HCT116 (cell line): ENCODE results near the gene ZNF618. TPM values are rescaled to one million over a fixed set of nuclear protein-coding genes. Genes with fewer than 3 reads are reported as not detected.

Experiments
- ATAC-seq: fragments of 200-7000 bp; cut with Tn5 transposase; 2 replicates; pipeline ENCODE4 v1.9.1; 2020; ENCODE audit warnings: mild to moderate bottlenecking, moderate library complexity
- BruUV-seq: library from RNA; stranded (reverse); fragments of 400-500 nt; replicated peaks from 2 replicates; lab custom pipeline; 2021; lab: Mats Ljungman, UMichigan
- CTCF ChIA-PET: fragments of 300-600 bp; sonication (Branson Sonifier 250); formaldehyde crosslinking; loops from one replicate; lab custom pipeline; 2021; ENCODE audit warnings: antibody characterized with exemption; lab: Charles Lee
- POLR2A ChIA-PET: fragments of 300-600, 350-600 bp; sonication (Branson Sonifier 250); formaldehyde crosslinking; loops from one replicate; lab custom pipeline; 2021; ENCODE audit warnings: antibody characterized with exemption; lab: Charles Lee
- RAD21 ChIA-PET, 2 experiments: fragments of 300-600 bp; sonication (Branson Sonifier 250); formaldehyde crosslinking; loops; one replicate each; lab custom pipeline; 2023; ENCODE audit warnings: low total read pairs in 2 of 2; ENCODE audit not compliant: uncharacterized antibody in 2 of 2, unreplicated experiment in 2 of 2, low non-redundant PET in 1 of 2; lab: Charles Lee
- DNase-seq: peaks from one replicate; pipeline ENCODE4 v3.0.0-alpha.2; 2010; ENCODE audit warnings: low read depth, low spot score
- H2AFZ ChIP-seq: fragments of 200-600 bp; shearing (Covaris generic), sonication (generic); 2 replicates; pipeline ENCODE4 v1.6.1; 2017; ENCODE audit warnings: low read depth, mixed run types, mixed read lengths, antibody characterized with exemption, low read length; ENCODE audit not compliant: poor library complexity, severe bottlenecking
- H3K27ac ChIP-seq: 2 replicates; pipeline ENCODE4 v1.5.1; 2012; ENCODE audit warnings: low read depth, low read length
- H3K27me3 ChIP-seq: fragments of 200-600 bp; sonication (generic); 2 replicates; pipeline ENCODE4 v1.6.1; 2016; ENCODE audit warnings: mixed run types, low read length, mixed read lengths; ENCODE audit not compliant: insufficient read depth
- H3K36me3 ChIP-seq, 2 experiments: fragments of 200-500 bp in 1 of 2; fragments of 200-600 bp in 1 of 2; sonication (Bioruptor generic) in 1 of 2; sonication (generic) in 1 of 2; 2 replicates each; pipeline versions ENCODE4 v1.5.1 to v1.6.1; 2014 to 2016; ENCODE audit warnings: low read length in 2 of 2, inconsistent platforms in 1 of 2, mixed read lengths in 1 of 2, mixed run types in 1 of 2; ENCODE audit not compliant: insufficient read depth in 2 of 2, control insufficient read depth in 1 of 2
- H3K4me1 ChIP-seq, 2 experiments: fragments of 200-600 bp in 1 of 2; sonication (generic) in 1 of 2; 2 replicates each; pipeline versions ENCODE4 v1.5.1 to v1.6.1; 2012 to 2017; ENCODE audit warnings: low read length in 2 of 2, inconsistent platforms in 1 of 2, mild to moderate bottlenecking in 1 of 2, mixed read lengths in 1 of 2, mixed run types in 1 of 2, moderate library complexity in 1 of 2; ENCODE audit not compliant: insufficient read depth in 2 of 2, control insufficient read depth in 1 of 2
- H3K4me2 ChIP-seq: fragments of 200-600 bp; sonication (generic); 2 replicates; pipeline ENCODE4 v1.6.1; 2017; ENCODE audit warnings: mixed run types, low read length, mixed read lengths
- H3K4me3 ChIP-seq, 2 experiments: fragments of 200-600 bp in 1 of 2; sonication (generic) in 1 of 2; replicated peaks in 1 of 2; 2 replicates each; pipeline ENCODE4 v1.5.1; 2011 to 2016; ENCODE audit warnings: low read length in 2 of 2, control low read depth in 1 of 2, low read depth in 1 of 2, mild to moderate bottlenecking in 1 of 2, mixed read lengths in 1 of 2, mixed run types in 1 of 2
- H3K79me2 ChIP-seq: fragments of 200-600 bp; sonication (generic); 2 replicates; pipeline ENCODE4 v1.6.1; 2017; ENCODE audit warnings: mild to moderate bottlenecking, mixed run types, low read length, moderate library complexity, mixed read lengths; ENCODE audit not compliant: insufficient read depth
- H3K9ac ChIP-seq: fragments of 200-600 bp; sonication (generic); 2 replicates; pipeline ENCODE4 v1.6.1; 2016; ENCODE audit warnings: low read length, mixed read lengths
- H3K9me2 ChIP-seq: fragments of 200-600 bp; sonication (generic), shearing (Covaris generic); 2 replicates; pipeline ENCODE4 v1.6.1; 2017; ENCODE audit warnings: mixed run types, mild to moderate bottlenecking, moderate library complexity; ENCODE audit not compliant: insufficient read depth
- H3K9me3 ChIP-seq, 2 experiments: fragments of 200-500 bp in 1 of 2; fragments of 200-600 bp in 1 of 2; sonication (Bioruptor generic) in 1 of 2; sonication (generic) in 1 of 2; 2 replicates each; pipeline ENCODE4 v1.6.1; 2014 to 2017; ENCODE audit warnings: low read length in 2 of 2, mixed read lengths in 2 of 2, inconsistent platforms in 1 of 2, low read depth in 1 of 2, mild to moderate bottlenecking in 1 of 2, mixed run types in 1 of 2, moderate library complexity in 1 of 2; ENCODE audit not compliant: control insufficient read depth in 1 of 2, insufficient read depth in 1 of 2
- H4K20me1 ChIP-seq: fragments of 200-600 bp; sonication (generic), shearing (Covaris generic); 2 replicates; pipeline ENCODE4 v1.6.1; 2017; ENCODE audit warnings: mixed run types, mild to moderate bottlenecking, moderate library complexity; ENCODE audit not compliant: insufficient read depth
- CBX3 ChIP-seq: IDR thresholded peaks from 2 replicates; pipeline ENCODE4 v1.6.1; 2012; ENCODE audit warnings: low read depth
- CEBPB ChIP-seq: IDR thresholded peaks from 2 replicates; pipeline ENCODE4 v1.6.1; 2012; ENCODE audit warnings: low read depth
- EZH2phosphoT487 ChIP-seq: fragments of 200-600 bp; IDR thresholded peaks from 2 replicates; pipeline ENCODE4 v1.6.1; 2018; ENCODE audit warnings: antibody characterized with exemption, borderline replicate concordance
- POLR2A ChIP-seq: IDR thresholded peaks from 2 replicates; pipeline ENCODE4 v1.7.0; 2011; ENCODE audit warnings: borderline replicate concordance; ENCODE audit not compliant: insufficient read depth, insufficient read length; ENCODE audit errors: extremely low read depth
- SIN3A ChIP-seq: IDR thresholded peaks from 2 replicates; pipeline ENCODE4 v1.6.1; 2012; ENCODE audit warnings: low read depth
- TCF7L2 ChIP-seq: IDR thresholded peaks from 2 replicates; pipeline ENCODE4 v1.7.0; 2011; ENCODE audit warnings: borderline replicate concordance, inconsistent platforms; ENCODE audit not compliant: insufficient read depth, insufficient read length; ENCODE audit errors: extremely low read depth
- ZNF274 ChIP-seq: fragments of 200-500 bp; sonication (Bioruptor generic); IDR thresholded peaks from 2 replicates; pipeline ENCODE4 v1.6.1; 2014; ENCODE audit warnings: mild to moderate bottlenecking, low read depth, low read length, inconsistent platforms
- intact Hi-C: fragments of 100-400 bp; cut with micrococcal nuclease; formaldehyde crosslinking; loops from 2 replicates; pipeline ENCODE4 v1.10.0; 2022
- total RNA-seq: library from RNA; stranded (reverse); gene quantifications from one replicate; pipeline ENCODE4 v1.2.1, GENCODE V29; 2021; ENCODE audit not compliant: unreplicated experiment
- TF ChIP-seq, protein P1 (sequence below): IDR thresholded peaks from 2 replicates; pipeline ENCODE4 v1.6.1; 2012; ENCODE audit warnings: low read depth
- TF ChIP-seq, protein P2 (sequence below): IDR thresholded peaks from 2 replicates; pipeline ENCODE4 v1.6.1; 2012
- TF ChIP-seq, protein P3 (sequence below): IDR thresholded peaks from 2 replicates; pipeline ENCODE4 v1.6.1; 2012

ZNF618 gene
- total RNA-seq, 1 experiment from 2014 or later = 13.5 TPM

DNA sequence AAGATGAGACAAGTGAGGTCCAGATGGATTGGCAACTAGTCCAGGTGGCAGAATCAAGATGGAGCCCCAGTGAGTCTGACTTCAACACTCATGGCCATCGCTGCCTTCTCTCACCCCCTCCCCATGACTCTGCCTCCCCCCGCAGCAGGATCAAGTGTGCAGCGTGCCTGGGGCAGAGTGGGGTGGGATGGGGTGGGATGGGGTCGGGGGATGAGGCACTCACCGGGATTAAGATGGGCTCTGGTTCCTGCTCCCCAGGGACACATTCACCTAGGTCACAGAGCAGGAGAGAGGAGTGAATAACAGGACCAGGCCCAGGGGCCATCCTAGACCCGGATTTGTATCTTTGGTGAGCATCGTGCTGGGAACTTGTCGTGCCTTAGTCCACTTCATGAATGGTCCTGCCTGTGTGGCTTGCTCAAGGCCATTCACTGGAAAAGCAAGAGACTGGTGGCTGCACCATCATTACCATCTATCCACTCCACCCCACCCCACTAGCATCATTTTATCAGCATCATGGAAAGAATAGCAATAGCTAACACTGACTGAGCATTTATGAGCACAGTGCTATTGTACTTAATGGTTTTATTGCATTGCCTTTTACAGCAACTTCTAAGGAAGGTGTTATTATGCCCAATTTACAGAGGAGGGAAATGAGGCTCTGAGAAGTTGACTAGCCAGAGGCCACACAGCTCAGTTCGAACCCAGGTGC, 193.5 kb downstream of the ZNF618 start:
- TF ChIP-seq TCF7L2 (no peak), CEBPB (no peak), CBX3 (no peak), SIN3A (no peak), EZH2phosphoT487 (no peak), POLR2A (no peak), ZNF274 (no peak)
- TF ChIP-seq, protein P1, sequence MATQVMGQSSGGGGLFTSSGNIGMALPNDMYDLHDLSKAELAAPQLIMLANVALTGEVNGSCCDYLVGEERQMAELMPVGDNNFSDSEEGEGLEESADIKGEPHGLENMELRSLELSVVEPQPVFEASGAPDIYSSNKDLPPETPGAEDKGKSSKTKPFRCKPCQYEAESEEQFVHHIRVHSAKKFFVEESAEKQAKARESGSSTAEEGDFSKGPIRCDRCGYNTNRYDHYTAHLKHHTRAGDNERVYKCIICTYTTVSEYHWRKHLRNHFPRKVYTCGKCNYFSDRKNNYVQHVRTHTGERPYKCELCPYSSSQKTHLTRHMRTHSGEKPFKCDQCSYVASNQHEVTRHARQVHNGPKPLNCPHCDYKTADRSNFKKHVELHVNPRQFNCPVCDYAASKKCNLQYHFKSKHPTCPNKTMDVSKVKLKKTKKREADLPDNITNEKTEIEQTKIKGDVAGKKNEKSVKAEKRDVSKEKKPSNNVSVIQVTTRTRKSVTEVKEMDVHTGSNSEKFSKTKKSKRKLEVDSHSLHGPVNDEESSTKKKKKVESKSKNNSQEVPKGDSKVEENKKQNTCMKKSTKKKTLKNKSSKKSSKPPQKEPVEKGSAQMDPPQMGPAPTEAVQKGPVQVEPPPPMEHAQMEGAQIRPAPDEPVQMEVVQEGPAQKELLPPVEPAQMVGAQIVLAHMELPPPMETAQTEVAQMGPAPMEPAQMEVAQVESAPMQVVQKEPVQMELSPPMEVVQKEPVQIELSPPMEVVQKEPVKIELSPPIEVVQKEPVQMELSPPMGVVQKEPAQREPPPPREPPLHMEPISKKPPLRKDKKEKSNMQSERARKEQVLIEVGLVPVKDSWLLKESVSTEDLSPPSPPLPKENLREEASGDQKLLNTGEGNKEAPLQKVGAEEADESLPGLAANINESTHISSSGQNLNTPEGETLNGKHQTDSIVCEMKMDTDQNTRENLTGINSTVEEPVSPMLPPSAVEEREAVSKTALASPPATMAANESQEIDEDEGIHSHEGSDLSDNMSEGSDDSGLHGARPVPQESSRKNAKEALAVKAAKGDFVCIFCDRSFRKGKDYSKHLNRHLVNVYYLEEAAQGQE = no peak
- TF ChIP-seq, protein P2, sequence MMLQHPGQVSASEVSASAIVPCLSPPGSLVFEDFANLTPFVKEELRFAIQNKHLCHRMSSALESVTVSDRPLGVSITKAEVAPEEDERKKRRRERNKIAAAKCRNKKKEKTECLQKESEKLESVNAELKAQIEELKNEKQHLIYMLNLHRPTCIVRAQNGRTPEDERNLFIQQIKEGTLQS = no peak
- TF ChIP-seq, protein P3, sequence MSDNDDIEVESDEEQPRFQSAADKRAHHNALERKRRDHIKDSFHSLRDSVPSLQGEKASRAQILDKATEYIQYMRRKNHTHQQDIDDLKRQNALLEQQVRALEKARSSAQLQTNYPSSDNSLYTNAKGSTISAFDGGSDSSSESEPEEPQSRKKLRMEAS = no peak
- Histone ChIP-seq H3K9me2 (no peaks in the 10 kb centered on the region), H3K27ac (no peak overlapping the region), H3K4me1 (no peaks in the 10 kb centered on the region), H3K36me3 (no peaks in the 10 kb centered on the region), H3K79me2 (no peaks in the 10 kb centered on the region), H3K27me3 (peaks cover 8% of the 10 kb centered on the region; the same call in 1 of the 2 replicates), H3K9ac (no peak overlapping the region), H3K9me3 (no peaks in the 10 kb centered on the region), H3K4me3 (no peak overlapping the region), H2AFZ (no peak overlapping the region), H3K4me2 (no peak overlapping the region), H4K20me1 (no peaks in the 10 kb centered on the region)
- POLR2A ChIA-PET = no interaction called here
- BruUV-seq = no TSS peak
- RAD21 ChIA-PET = no interaction called here
- CTCF ChIA-PET = no interaction called here
- ATAC-seq = no peak
- intact Hi-C loops = no loop called here
- DNase-seq = no peak
